Inflammatory macrophage treated with lipopolysaccharide for 1 hour (primary cell): ENCODE measurements around the gene EFNA5.
"Not testable (repeated sequence)": the region's sequence is repeated elsewhere in the genome, so short reads cannot be mapped to it uniquely, and the experiment has no call there.

Experiments
- DNase-seq, 2 donors: peaks; one replicate each; pipeline ENCODE4 v3.0.0-alpha.2; 2020 to 2022

EFNA5 gene

DNA sequence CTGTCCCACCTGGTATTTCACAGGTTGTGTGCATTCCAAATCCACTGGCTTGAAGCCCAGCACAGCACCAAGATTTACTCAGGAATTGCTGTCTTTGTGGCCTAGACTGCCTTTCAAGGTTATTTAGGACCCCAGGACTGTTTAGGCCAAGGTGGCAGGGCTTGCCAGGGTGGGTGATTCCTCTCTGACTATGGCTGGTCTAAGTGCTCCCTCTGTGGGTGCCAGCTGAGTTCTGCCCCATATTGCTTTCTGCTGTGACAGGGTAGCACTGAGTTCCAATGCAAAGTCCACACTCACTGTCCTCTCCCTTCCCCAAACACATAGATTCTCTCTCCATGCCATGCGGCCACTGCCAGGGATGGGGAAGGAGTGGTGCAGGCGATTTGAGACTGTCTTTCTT lies 318.2 kb downstream of the EFNA5 start:
- DNase-seq, result no peak

DNA sequence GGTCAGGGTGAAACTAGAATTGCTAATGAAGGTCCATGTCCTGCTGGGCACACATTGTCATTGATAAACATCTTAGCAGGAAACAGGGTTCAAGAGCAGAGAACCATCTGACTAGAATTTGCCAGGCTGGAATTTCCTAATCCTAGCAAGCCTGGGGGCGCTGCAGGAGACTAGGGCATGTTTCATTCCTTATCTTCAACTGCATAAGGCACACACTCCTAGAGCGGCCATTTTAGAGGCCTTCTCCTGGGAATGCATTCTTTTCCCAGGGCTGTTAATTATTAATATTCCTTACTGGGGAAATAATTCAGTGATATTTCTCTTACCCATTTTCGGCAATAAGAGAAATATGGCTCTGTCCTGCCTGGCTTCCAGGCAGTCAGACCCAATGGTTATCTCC lies 324.2 kb downstream of the EFNA5 start:
- DNase-seq, result not testable (repeated sequence)

GRCh38 chr5:107342371-107342770 lies 328.4 kb downstream of the EFNA5 start:
- no peak for DNase-seq

GRCh38 chr5:107341376-107342084 lies 329.2 kb downstream of the EFNA5 start:
- no peak for DNase-seq

GRCh38 chr5:107340631-107341030 lies 330.1 kb downstream of the EFNA5 start:
- no peak for DNase-seq

- DNase-seq, result no peak
Observed at GRCh38 chr5:107338335-107338734, 332.4 kb downstream of the EFNA5 start.

DNA sequence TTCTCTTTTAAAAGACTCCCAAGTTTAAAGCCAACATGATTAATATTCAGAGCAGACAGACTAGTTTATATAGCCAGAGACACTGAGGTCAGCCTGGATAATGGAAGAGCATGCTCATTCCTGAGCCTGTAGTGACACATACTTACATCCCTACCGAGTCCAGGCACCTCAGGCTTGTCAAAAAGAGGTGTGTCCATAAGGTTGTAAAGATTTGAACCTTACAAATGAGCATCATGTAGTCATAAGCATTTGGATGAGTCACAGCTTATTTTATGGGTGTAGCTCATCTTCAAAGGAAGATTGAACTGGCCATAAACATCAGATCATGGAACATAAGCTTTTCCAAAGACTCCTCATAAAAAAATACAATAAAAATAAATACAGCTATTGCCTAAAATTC lies 333.5 kb downstream of the EFNA5 start:
- DNase-seq, result no peak

- no peak for DNase-seq
Observed at GRCh38 chr5:107331882-107332281, 338.9 kb downstream of the EFNA5 start.

- DNase-seq, result no peak
Observed at GRCh38 chr5:107331312-107331711, 339.4 kb downstream of the EFNA5 start.

- no peak for DNase-seq
Observed at GRCh38 chr5:107330903-107331302, 339.8 kb downstream of the EFNA5 start.

DNA sequence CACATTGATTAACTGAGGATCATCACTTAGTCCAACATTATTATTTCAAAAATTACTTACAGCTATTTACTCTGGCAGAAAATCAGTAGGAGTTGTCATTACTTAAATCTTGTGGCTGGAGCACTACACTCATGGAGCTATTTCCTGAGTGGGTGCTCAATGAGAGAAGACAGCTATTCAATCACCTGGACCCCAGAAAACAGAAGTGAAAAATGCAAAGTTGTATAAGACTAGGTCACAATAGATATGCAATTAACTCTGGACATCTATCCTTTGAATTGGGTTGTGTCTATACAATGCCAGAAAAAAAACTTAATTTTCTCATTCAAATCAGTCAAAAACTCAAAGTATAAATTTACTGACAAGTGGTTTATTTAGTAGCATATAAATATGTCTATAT lies 340.9 kb downstream of the EFNA5 start:
- DNase-seq, result no peak
